H1 (cell line): ENCODE data around the gene ZNF576. TPM values are rescaled to one million over a fixed set of nuclear protein-coding genes. Genes with fewer than 3 reads are reported as not detected.

Experiments
- CTCF ChIA-PET: fragments of 300-600 bp; sonication (Branson Sonifier 250); formaldehyde crosslinking; loops from one replicate; lab custom pipeline; 2021; ENCODE audit not compliant: partially characterized antibody; lab: Charles Lee
- POLR2A ChIA-PET: fragments of 300-600 bp; sonication (Branson Sonifier 250); formaldehyde crosslinking; loops from one replicate; lab custom pipeline; 2021; ENCODE audit warnings: inconsistent platforms; ENCODE audit not compliant: partially characterized antibody; lab: Charles Lee
- DNase-seq, 2 experiments: peaks; one replicate each; pipeline versions ENCODE4 v3.0.0 to v3.0.0-alpha.2; 2010 to 2022; ENCODE audit warnings: low spot score in 2 of 2, low read depth in 1 of 2, mixed read lengths in 1 of 2
- FAIRE-seq: peaks from 2 replicates; lab custom pipeline; 2011; peaks lifted over from hg19 to GRCh38; lab: Jason Lieb, UNC
- H2AFZ ChIP-seq: 2 replicates; pipeline ENCODE4 v1.8.1; 2012; ENCODE audit warnings: low read length, inconsistent platforms
- H2AK5ac ChIP-seq: 2 replicates; pipeline ENCODE4 v1.6.1; 2013; ENCODE audit warnings: low read depth, low read length
- H2BK120ac ChIP-seq: replicated peaks from 2 replicates; pipeline ENCODE3; 2013; ENCODE audit warnings: low read depth, low read length, inconsistent platforms
- H2BK12ac ChIP-seq: 2 replicates; pipeline ENCODE4 v1.6.1; 2013; ENCODE audit warnings: low read depth, low read length
- H2BK15ac ChIP-seq: 2 replicates; pipeline ENCODE4 v1.6.1; 2013; ENCODE audit warnings: low read length
- H2BK20ac ChIP-seq: 2 replicates; pipeline ENCODE4 v1.6.1; 2013; ENCODE audit warnings: low read length
- H2BK5ac ChIP-seq: 2 replicates; pipeline ENCODE4 v1.6.1; 2013; ENCODE audit warnings: low read depth, low read length
- H3K14ac ChIP-seq: 2 replicates; pipeline ENCODE4 v1.6.1; 2013; ENCODE audit warnings: inconsistent platforms; ENCODE audit not compliant: insufficient read length
- H3K18ac ChIP-seq: 2 replicates; pipeline ENCODE4 v1.6.1; 2013; ENCODE audit warnings: low read length; ENCODE audit errors: extremely low read depth
- H3K23ac ChIP-seq: 2 replicates; pipeline ENCODE4 v1.6.1; 2013; ENCODE audit warnings: inconsistent platforms; ENCODE audit not compliant: insufficient read length
- H3K23me2 ChIP-seq: 2 replicates; pipeline ENCODE4 v1.6.1; 2013; ENCODE audit warnings: low read depth, low read length
- H3K27ac ChIP-seq: 2 replicates; pipeline ENCODE4 v1.6.1; 2011; ENCODE audit warnings: low read depth, low read length, inconsistent platforms
- H3K27me3 ChIP-seq, 4 experiments: replicated peaks in 1 of 4; 1 replicate in 1 of 4; 2 replicates in 3 of 4; pipeline versions ENCODE4 v1.6.1 to v1.8.1; 2011 to 2013; ENCODE audit warnings: low read length in 3 of 4, mild to moderate bottlenecking in 3 of 4, inconsistent platforms in 2 of 4, mixed read lengths in 2 of 4, moderate library complexity in 1 of 4; ENCODE audit not compliant: control insufficient read depth in 3 of 4, insufficient read depth in 3 of 4; ENCODE audit errors: extremely low read depth in 1 of 4
- H3K36me3 ChIP-seq, 4 experiments: 2 replicates each; pipeline versions ENCODE4 v1.6.1 to v1.8.1; 2011 to 2013; ENCODE audit warnings: mild to moderate bottlenecking in 4 of 4, low read length in 3 of 4, moderate library complexity in 2 of 4, control low read depth in 1 of 4, inconsistent platforms in 1 of 4; ENCODE audit not compliant: insufficient read depth in 4 of 4, control insufficient read depth in 2 of 4
- H3K4ac ChIP-seq: replicated peaks from 2 replicates; pipeline ENCODE3; 2013; ENCODE audit warnings: low read length, low read depth, mixed read lengths, inconsistent platforms; ENCODE audit not compliant: insufficient read length
- H3K4me1 ChIP-seq, 4 experiments: replicated peaks in 1 of 4; 1 replicate in 1 of 4; 2 replicates in 3 of 4; pipeline versions ENCODE4 v1.6.1 to v1.8.1; 2011 to 2013; ENCODE audit warnings: low read length in 3 of 4, inconsistent platforms in 2 of 4, mixed read lengths in 1 of 4; ENCODE audit not compliant: insufficient read depth in 4 of 4, control insufficient read depth in 3 of 4
- H3K4me2 ChIP-seq, 2 experiments: 2 replicates each; pipeline versions ENCODE4 v1.6.1 to v1.8.1; 2011 to 2013; ENCODE audit warnings: low read depth in 2 of 2, low read length in 2 of 2, control low read depth in 1 of 2, inconsistent platforms in 1 of 2, mild to moderate bottlenecking in 1 of 2; ENCODE audit not compliant: insufficient read depth in 1 of 2
- H3K4me3 ChIP-seq, 4 experiments: fragments of 200-600, 300-600 bp in 1 of 4; sonication (generic), shearing (Covaris generic), sonication (Bioruptor Twin) in 1 of 4; 2 replicates each; pipeline versions ENCODE4 v1.5.1 to v1.8.1; 2011 to 2016; ENCODE audit warnings: low read length in 4 of 4, low read depth in 3 of 4, control low read depth in 2 of 4, inconsistent platforms in 2 of 4, mild to moderate bottlenecking in 2 of 4, mixed read lengths in 1 of 4, moderate library complexity in 1 of 4; ENCODE audit not compliant: insufficient read depth in 2 of 4; ENCODE audit errors: extremely low read depth in 1 of 4
- H3K56ac ChIP-seq: replicated peaks from 2 replicates; pipeline ENCODE3; 2013; ENCODE audit warnings: low read depth, mild to moderate bottlenecking, mixed read lengths, low read length, inconsistent platforms; ENCODE audit not compliant: insufficient read length
- H3K79me1 ChIP-seq: 2 replicates; pipeline ENCODE4 v1.6.1; 2013; ENCODE audit warnings: low read depth, low read length, control low read depth
- H3K79me2 ChIP-seq, 2 experiments: 2 replicates each; pipeline versions ENCODE4 v1.6.1 to v1.8.1; 2012 to 2013; ENCODE audit warnings: low read length in 2 of 2, mild to moderate bottlenecking in 2 of 2, inconsistent platforms in 1 of 2; ENCODE audit not compliant: insufficient read depth in 2 of 2, control insufficient read depth in 1 of 2
- H3K9ac ChIP-seq, 4 experiments: replicated peaks in 1 of 4; 1 replicate in 1 of 4; 2 replicates in 3 of 4; pipeline versions ENCODE4 v1.6.1 to v1.8.1; 2011 to 2013; ENCODE audit warnings: low read depth in 3 of 4, low read length in 3 of 4, control low read depth in 2 of 4, mild to moderate bottlenecking in 2 of 4, moderate library complexity in 2 of 4, inconsistent platforms in 1 of 4; ENCODE audit errors: extremely low read depth in 1 of 4
- H3K9me3 ChIP-seq, 2 experiments: 2 replicates each; pipeline versions ENCODE4 v1.6.1 to v1.8.1; 2012 to 2013; ENCODE audit warnings: mild to moderate bottlenecking in 2 of 2, moderate library complexity in 2 of 2, control low read depth in 1 of 2, inconsistent platforms in 1 of 2, low read depth in 1 of 2, low read length in 1 of 2, mixed read lengths in 1 of 2; ENCODE audit not compliant: insufficient read depth in 2 of 2
- H4K20me1 ChIP-seq, 2 experiments: replicated peaks in 1 of 2; 2 replicates each; pipeline versions ENCODE3 to v1.8.1; 2011 to 2013; ENCODE audit warnings: inconsistent platforms in 2 of 2, low read length in 2 of 2, mild to moderate bottlenecking in 1 of 2; ENCODE audit not compliant: insufficient read depth in 2 of 2, control insufficient read depth in 1 of 2
- H4K5ac ChIP-seq: 2 replicates; pipeline ENCODE4 v1.6.1; 2013; ENCODE audit warnings: low read length, low read depth, mixed read lengths, inconsistent platforms; ENCODE audit not compliant: insufficient read length
- H4K8ac ChIP-seq: 2 replicates; pipeline ENCODE4 v1.8.0; 2013; ENCODE audit warnings: mild to moderate bottlenecking, moderate library complexity, low read length, inconsistent platforms; ENCODE audit not compliant: insufficient read depth; ENCODE audit errors: extremely low read depth
- H4K91ac ChIP-seq: replicated peaks from 2 replicates; pipeline ENCODE3; 2013; ENCODE audit warnings: low read length, mixed read lengths, inconsistent platforms; ENCODE audit not compliant: insufficient read length
- BRCA1 ChIP-seq: IDR thresholded peaks from 2 replicates; pipeline ENCODE4 v1.6.1; 2012; ENCODE audit warnings: low read depth, low read length, improper control_type of control experiment
- CHD2 ChIP-seq: IDR thresholded peaks from 2 replicates; pipeline ENCODE4 v1.6.1; 2012; ENCODE audit warnings: low read length, improper control_type of control experiment
- CREB1 ChIP-seq: IDR thresholded peaks from 2 replicates; pipeline ENCODE4 v1.6.1; 2012; ENCODE audit warnings: inconsistent platforms
- EP300 ChIP-seq, 2 experiments: IDR thresholded peaks; 1 replicate in 1 of 2; 2 replicates in 1 of 2; pipeline ENCODE4 v1.6.1; 2011 to 2012; ENCODE audit warnings: low read depth in 2 of 2, low read length in 2 of 2, mild to moderate bottlenecking in 2 of 2, borderline replicate concordance in 1 of 2, inconsistent platforms in 1 of 2, moderate library complexity in 1 of 2
- HDAC2 ChIP-seq, 2 experiments: fragments of 300-600 bp in 1 of 2; sonication (generic) in 1 of 2; IDR thresholded peaks; 2 replicates each; pipeline ENCODE4 v1.6.1; 2011 to 2012; ENCODE audit warnings: low read depth in 2 of 2, low read length in 2 of 2, mild to moderate bottlenecking in 2 of 2, moderate library complexity in 2 of 2, borderline replicate concordance in 1 of 2, inconsistent platforms in 1 of 2
- PHF8 ChIP-seq: fragments of 200-600 bp; sonication (generic); conservative IDR thresholded peaks from 2 replicates; pipeline ENCODE4 v1.7.1; 2012; ENCODE audit warnings: low read depth, mild to moderate bottlenecking, inconsistent platforms, low read length, moderate library complexity
- POLR2A ChIP-seq, 2 experiments: IDR thresholded peaks; 1 replicate in 1 of 2; 2 replicates in 1 of 2; pipeline ENCODE4 v1.6.1; 2011; ENCODE audit warnings: low read depth in 2 of 2, low read length in 2 of 2, mild to moderate bottlenecking in 2 of 2; ENCODE audit errors: control extremely low read depth in 1 of 2
- SP4 ChIP-seq: IDR thresholded peaks from 2 replicates; pipeline ENCODE4 v1.6.1; 2012; ENCODE audit warnings: low read length, inconsistent platforms
- TAF7 ChIP-seq: optimal IDR thresholded peaks from 2 replicates; pipeline ENCODE3; 2011; ENCODE audit warnings: low read depth, mild to moderate bottlenecking, inconsistent platforms, low read length, moderate library complexity, borderline replicate concordance
- TCF12 ChIP-seq: IDR thresholded peaks from 2 replicates; pipeline ENCODE4 v1.6.1; 2011; ENCODE audit warnings: low read depth, mild to moderate bottlenecking, low read length
- WGBS, 2 experiments: shearing (Covaris generic) in 1 of 2; methylation state at CpG; one replicate each; pipeline versions ENCODE4 v1.1.6 to v1.1.7; 2013 to 2015; ENCODE audit warnings: low lambda C conversion rate in 2 of 2, mixed read lengths in 2 of 2, inconsistent platforms in 1 of 2, low coverage in 1 of 2, missing lambda C conversion rate in 1 of 2; ENCODE audit not compliant: insufficient replicate concordance in 2 of 2, insufficient coverage in 1 of 2, insufficient read length in 1 of 2; ENCODE audit errors: extremely low coverage in 1 of 2, missing lambda C conversion rate in 1 of 2; 5-methylcytosine and 5-hydroxymethylcytosine counted together
- polyA plus RNA-seq, 7 experiments: library from polyadenylated mRNA; depleted of rRNA in 3 of 7; stranded (reverse) in 5 of 7; unstranded in 2 of 7; fragments of >200 nt in 5 of 7; fragments of 200-250 nt in 2 of 7; gene quantifications; 1 replicate in 5 of 7; 2 replicates in 1 of 7; 4 replicates in 1 of 7; pipeline versions ENCODE4 v1.2.1 to v1.2.3, GENCODE V29; 2011 to 2013; ENCODE audit warnings: missing spikeins in 2 of 7, mixed read lengths in 2 of 7
- total RNA-seq: library from RNA; stranded (reverse); fragmentation: NEBNext Ultra II Directional; extraction: Animal tissue kit (Norgen Biotek cat#: 25700); gene quantifications from 2 replicates; pipeline ENCODE4 v1.2.1, GENCODE V29; 2021
- TF ChIP-seq, protein P1 (sequence below): IDR thresholded peaks from 2 replicates; pipeline ENCODE4 v1.6.1; 2012; ENCODE audit warnings: inconsistent platforms
- TF ChIP-seq, protein P2 (sequence below): IDR thresholded peaks from 2 replicates; pipeline ENCODE4 v1.6.1; 2011; ENCODE audit warnings: low read depth, mild to moderate bottlenecking, low read length; ENCODE audit not compliant: insufficient read depth

ZNF576 gene
- total and polyA plus RNA-seq, 2 of the 8 experiments (the other 6 are each of a cell fraction or from before 2014, with no cell fraction given), result 13.6 to 32.4 TPM

DNA sequence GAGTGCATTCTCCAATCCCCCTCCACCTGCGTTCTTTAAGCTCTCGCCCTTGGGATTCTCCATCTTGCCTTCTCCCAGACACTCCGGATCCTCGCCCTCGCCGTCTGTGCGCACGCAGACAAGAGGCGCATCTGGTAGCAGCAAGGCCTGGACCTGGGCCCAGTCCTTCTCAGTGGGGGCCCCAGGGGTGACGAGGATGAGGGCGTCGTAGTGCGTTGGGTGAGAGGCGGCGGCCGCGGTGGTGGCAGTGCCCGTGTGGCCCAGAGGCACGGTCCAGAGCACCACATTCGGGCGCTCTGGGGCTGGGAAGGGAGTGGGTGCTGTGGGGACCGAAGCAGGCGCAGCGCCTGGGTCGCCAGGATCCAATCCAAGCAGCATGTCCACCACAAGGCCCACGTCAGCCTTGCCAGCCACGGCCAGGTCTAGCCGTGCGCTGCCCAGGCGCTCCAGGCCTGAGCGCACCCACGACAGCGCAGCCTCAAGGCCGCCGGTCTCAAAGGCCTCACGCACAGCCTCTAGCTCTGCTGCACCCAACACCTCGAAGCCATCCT, 3.5 kb upstream of the ZNF576 start:
- no peak overlapping the region for H3K9ac ChIP-seq
- DNase-seq (no peak), FAIRE-seq (no peak)
- H4K91ac ChIP-seq, result no peak overlapping the region
- H4K5ac ChIP-seq, result no peak overlapping the region
- H3K9me3 ChIP-seq, result no peaks in the 10 kb centered on the region
- H2BK5ac ChIP-seq, result 0 out of 2 replicates have a peak overlapping the region, but pooled peaks have one; percentile 71
- H2BK120ac ChIP-seq, result no peak overlapping the region
- no peak overlapping the region for H3K4ac ChIP-seq
- H3K14ac ChIP-seq, result no peak overlapping the region
- peaks cover 16% of the 10 kb centered on the region; the same call in 1 of the 2 replicates for H3K23me2 ChIP-seq
- no peak overlapping the region for H2BK15ac ChIP-seq
- 94% methylated on average over 33 of the region's 37 CpGs; no CpG with 5 or more reads in 1 of the 2 experiments for WGBS, 2 experiments
- no peak overlapping the region for H2BK20ac ChIP-seq
- ChIA-PET POLR2A (interaction anchor here (1.0 to 3.3 kb wide), 3 partner anchors 12 to 59 kb away, joined by 3 to 22 read pairs (median 8); partner anchors contain the start of gene ZNF575), CTCF (interaction anchor here (0.7 to 6.5 kb wide), 10 partner anchors 18 to 70 kb away, joined by 3 to 92 read pairs (median 21); partner anchors contain the start of genes PINLYP, XRCC1 and ZNF575)
- no peak overlapping the region for H2AK5ac ChIP-seq
- peaks cover 6% of the 10 kb centered on the region for H3K79me1 ChIP-seq
- no peak overlapping the region for H4K8ac ChIP-seq
- peaks cover 4 to 7% of the 10 kb centered on the region in 2 experiments for H4K20me1 ChIP-seq
- no peak overlapping the region for H3K4me2 ChIP-seq
- H3K4me3 ChIP-seq, result no peak overlapping the region
- no peak overlapping the region for H3K27ac ChIP-seq
- peaks cover 5 to 13% of the 10 kb centered on the region in 2 experiments for H3K79me2 ChIP-seq
- no peak overlapping the region for H3K56ac ChIP-seq
- no peak overlapping the region for H3K23ac ChIP-seq
- peaks cover 2 to 6% (median 3%) of the 10 kb centered on the region in 4 experiments; a peak in 6 of 7 replicates for H3K4me1 ChIP-seq
- H3K27me3 ChIP-seq, result no peaks in the 10 kb centered on the region
- no peak overlapping the region for H2AFZ ChIP-seq
- H3K18ac ChIP-seq, result no peak overlapping the region
- no peak overlapping the region for H2BK12ac ChIP-seq
- H3K36me3 ChIP-seq, result peaks cover 3 to 21% (median 8%) of the 10 kb centered on the region in 4 experiments; a peak in 5 of 8 replicates
- TF ChIP-seq CHD2, result no peak
- TF ChIP-seq PHF8, result no peak
- no peak for TF ChIP-seq HDAC2 (IDR thresholded peaks at IDR 0.05; ENCODE audit: borderline replicate concordance in 1 of 2, low read depth in 2 of 2, low read length in 2 of 2)
- no peak for TF ChIP-seq CREB1
- TF ChIP-seq, protein P1, sequence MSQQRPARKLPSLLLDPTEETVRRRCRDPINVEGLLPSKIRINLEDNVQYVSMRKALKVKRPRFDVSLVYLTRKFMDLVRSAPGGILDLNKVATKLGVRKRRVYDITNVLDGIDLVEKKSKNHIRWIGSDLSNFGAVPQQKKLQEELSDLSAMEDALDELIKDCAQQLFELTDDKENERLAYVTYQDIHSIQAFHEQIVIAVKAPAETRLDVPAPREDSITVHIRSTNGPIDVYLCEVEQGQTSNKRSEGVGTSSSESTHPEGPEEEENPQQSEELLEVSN, result no peak
- no peak for TF ChIP-seq TAF7
- TF ChIP-seq, protein P2, sequence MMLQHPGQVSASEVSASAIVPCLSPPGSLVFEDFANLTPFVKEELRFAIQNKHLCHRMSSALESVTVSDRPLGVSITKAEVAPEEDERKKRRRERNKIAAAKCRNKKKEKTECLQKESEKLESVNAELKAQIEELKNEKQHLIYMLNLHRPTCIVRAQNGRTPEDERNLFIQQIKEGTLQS, result no peak
- no peak for TF ChIP-seq POLR2A (IDR thresholded peaks at IDR 0.05; ENCODE audit: control extremely low read depth in 1 of 2, low read depth in 2 of 2, low read length in 2 of 2)
- TF ChIP-seq TCF12, result no peak
- no peak for TF ChIP-seq BRCA1
- no peak for TF ChIP-seq SP4
- no peak for TF ChIP-seq EP300 (IDR thresholded peaks at IDR 0.05; ENCODE audit: borderline replicate concordance in 1 of 2, low read depth in 2 of 2, low read length in 2 of 2)
